HG02973 (cell line): ENCODE results near the gene RC3H1.
"Not testable (repeated sequence)": the region's sequence is repeated elsewhere in the genome, so short reads cannot be mapped to it uniquely, and the experiment has no call there.

Source experiments
- ATAC-seq: cut with Tn5 transposase; IDR thresholded peaks from one replicate; pipeline ENCODE4 v1.9.1; 2021; ENCODE audit warnings: moderate library complexity; ENCODE audit not compliant: unreplicated experiment

RC3H1 gene

GRCh38 chr1:173963477-173963876 is 58.7 kb downstream of the RC3H1 start:
- no peak for ATAC-seq

- ATAC-seq: no peak
Observed at GRCh38 chr1:173960625-173961024, 61.5 kb downstream of the RC3H1 start.

DNA sequence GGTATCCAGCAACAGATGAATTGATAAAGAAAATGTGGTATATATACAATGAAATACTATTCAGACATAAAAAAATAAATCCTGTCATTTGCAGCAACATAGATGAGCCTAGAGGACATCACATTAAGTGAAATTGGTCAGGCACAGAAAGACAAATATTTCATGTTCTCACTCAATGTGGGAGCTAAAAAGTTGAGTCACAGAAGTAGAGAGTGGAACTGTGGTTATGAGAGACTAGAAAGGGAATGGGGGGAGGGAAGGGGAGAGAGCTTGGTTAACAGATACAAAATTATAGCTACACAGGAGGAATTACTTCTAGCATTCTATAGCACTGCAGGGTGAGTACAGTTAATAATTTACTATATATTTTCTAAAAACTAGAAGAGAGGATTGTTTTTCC is 68.0 kb downstream of the RC3H1 start:
- ATAC-seq: no peak

GRCh38 chr1:173948594-173948993 is 73.6 kb downstream of the RC3H1 start:
- ATAC-seq: no peak

GRCh38 chr1:173946380-173946921 is 75.7 kb downstream of the RC3H1 start:
- no peak for ATAC-seq

- peak; percentile 67 for ATAC-seq
Observed at GRCh38 chr1:173937062-173937461, 85.1 kb downstream of the RC3H1 start.

- no peak for ATAC-seq
Observed at GRCh38 chr1:173934440-173934839, 87.7 kb downstream of the RC3H1 start.

- ATAC-seq: not testable (repeated sequence)
Observed at GRCh38 chr1:173930541-173930940, 91.6 kb downstream of the RC3H1 start.

GRCh38 chr1:173925306-173926242 is 96.6 kb downstream of the RC3H1 start:
- no peak for ATAC-seq

DNA sequence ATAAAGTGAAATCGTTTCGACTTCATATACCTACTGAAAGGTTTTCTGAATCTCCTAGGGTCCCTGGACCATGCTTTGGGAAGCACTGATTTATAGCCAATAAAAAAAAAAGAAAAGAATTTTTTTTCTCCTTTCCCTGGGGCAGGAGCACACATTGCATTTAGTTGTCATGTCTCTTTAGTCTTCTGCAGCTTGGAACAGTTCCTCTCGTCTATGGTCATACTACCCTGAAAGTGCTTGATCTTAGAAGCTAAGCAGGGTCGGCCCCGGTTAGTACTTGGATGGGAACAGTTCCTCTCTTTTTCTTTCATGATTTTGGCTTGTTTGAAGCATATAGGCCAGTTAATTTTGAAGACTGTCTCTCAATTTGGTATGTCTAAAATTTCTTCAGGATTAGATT is 101.3 kb downstream of the RC3H1 start:
- no peak for ATAC-seq

GRCh38 chr1:173917635-173918493 is 104.3 kb downstream of the RC3H1 start:
- no peak for ATAC-seq

- ATAC-seq: no peak
Observed at GRCh38 chr1:173917149-173917548, 105.0 kb downstream of the RC3H1 start, which contains the start of gene SERPINC1. SERPINC1 (minus strand) TSS chr1:173917327; CDS start chr1:173917259, 68 bp downstream.

GRCh38 chr1:173916667-173917066 is 105.5 kb downstream of the RC3H1 start:
- ATAC-seq: no peak

DNA sequence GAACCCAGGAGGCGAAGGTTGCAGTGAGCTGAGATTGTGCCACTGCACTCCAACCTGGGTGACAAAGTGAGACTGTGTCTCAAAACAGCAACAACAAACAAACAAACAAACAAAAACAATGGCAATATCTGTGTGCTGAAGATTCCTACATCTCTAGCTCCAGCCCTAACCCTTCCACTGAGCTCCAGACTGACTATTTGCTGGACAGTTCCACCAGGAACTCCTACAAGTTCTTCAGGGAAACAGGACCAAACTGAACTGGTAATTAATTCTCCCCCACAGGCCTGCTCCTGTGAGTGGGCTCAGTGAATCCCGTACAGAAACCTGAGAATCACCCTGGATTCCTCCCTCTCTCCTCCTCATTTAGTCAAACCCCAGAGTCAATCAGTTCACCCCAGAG is 106.6 kb downstream of the RC3H1 start:
- no peak for ATAC-seq

- ATAC-seq: no peak
Observed at GRCh38 chr1:173914366-173914871, 107.7 kb downstream of the RC3H1 start.

- ATAC-seq: no peak
Observed at GRCh38 chr1:173913111-173913510, 109.0 kb downstream of the RC3H1 start.

DNA sequence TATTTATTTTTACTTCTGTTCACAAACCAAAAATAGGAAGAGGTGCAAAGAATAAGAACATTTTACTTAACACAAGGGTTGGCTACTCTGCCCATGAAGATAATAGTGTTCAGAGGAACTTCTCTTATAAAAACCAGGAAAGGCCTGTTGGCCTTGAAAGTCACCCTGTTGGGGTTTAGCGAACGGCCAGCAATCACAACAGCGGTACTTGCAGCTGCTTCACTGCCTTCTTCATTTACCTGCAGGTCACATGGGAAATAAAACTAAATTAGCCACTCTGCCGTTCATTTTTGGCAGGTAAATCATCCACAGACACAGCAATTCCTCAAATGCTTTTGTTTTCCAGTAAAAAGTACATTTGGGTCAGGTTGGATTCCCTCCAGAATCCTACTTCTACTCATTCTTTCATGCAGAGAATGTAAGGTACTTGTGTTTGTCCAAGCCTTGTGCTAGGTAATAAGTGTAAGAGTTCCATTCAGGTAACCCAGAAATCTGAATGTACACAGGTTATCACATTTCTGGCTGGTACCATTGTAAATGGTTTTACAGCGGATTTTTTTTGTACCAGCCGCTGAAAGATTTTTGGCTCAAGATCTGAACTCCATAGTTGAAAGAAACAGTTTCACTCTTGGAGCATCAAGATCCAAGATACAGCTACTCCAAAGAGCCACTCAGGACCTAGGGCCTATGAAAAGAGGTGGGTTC is 118.2 kb downstream of the RC3H1 start:
- no peak for ATAC-seq

GRCh38 chr1:173900992-173901391 is 121.2 kb downstream of the RC3H1 start:
- ATAC-seq: no peak

- ATAC-seq: no peak
Observed at GRCh38 chr1:173900427-173900826, 121.7 kb downstream of the RC3H1 start.

- no peak for ATAC-seq
Observed at GRCh38 chr1:173894189-173894588, 128.0 kb downstream of the RC3H1 start.

- no peak for ATAC-seq
Observed at GRCh38 chr1:173893611-173894010, 128.5 kb downstream of the RC3H1 start.
